K562 (cell line): ENCODE results near the gene AGPAT3. TPM values are rescaled to one million over a fixed set of nuclear protein-coding genes. Genes with fewer than 3 reads are reported as not detected.

ENCODE experiments used
- ATAC-seq: fragments of 200-7000 bp; cut with Tn5 transposase; 3 replicates; pipeline ENCODE4 v1.9.1; 2020; ENCODE audit warnings: moderate library complexity
- BruUV-seq: library from RNA; stranded (reverse); fragments of 400-500 nt; replicated peaks from 2 replicates; lab custom pipeline; 2021; lab: Mats Ljungman, UMichigan
- CTCF ChIA-PET: fragments of 300-600 bp; formaldehyde crosslinking; extraction: SDS; loops from one replicate; lab custom pipeline; 2021; ENCODE audit warnings: low intra/inter-chr PET ratio; lab: Yijun Ruan, JAX
- POLR2A ChIA-PET: fragments of 300-600, 350-650 bp; sonication (Branson Sonifier 250); formaldehyde crosslinking; extraction: SDS; loops from one replicate; lab custom pipeline; 2021; ENCODE audit warnings: antibody characterized with exemption, inconsistent platforms; lab: Yijun Ruan, JAX
- DNase-seq, 4 experiments: peaks; one replicate each; pipeline versions ENCODE4 v3.0.0 to v3.0.0-alpha.2; 2011 to 2018; ENCODE audit warnings: low spot score in 3 of 4, mixed read lengths in 3 of 4; ENCODE audit errors: extremely low read depth in 1 of 4
- FAIRE-seq: peaks from 2 replicates; lab custom pipeline; 2011; peaks lifted over from hg19 to GRCh38; lab: Jason Lieb, UNC
- H2AFZ ChIP-seq: 2 replicates; pipeline ENCODE4 v1.6.0; 2011; ENCODE audit warnings: low read depth, low read length, control low read depth, inconsistent platforms
- H3K27ac ChIP-seq: fragments of 200-600 bp; 3 replicates; pipeline ENCODE4 v1.8.0; 2011; ENCODE audit warnings: low read depth, mild to moderate bottlenecking, control low read depth, inconsistent platforms, low read length, moderate library complexity, mixed read lengths; ENCODE audit errors: extremely low read depth
- H3K27me3 ChIP-seq, 2 experiments: fragments of 300-600 bp in 1 of 2; 2 replicates in 1 of 2; 3 replicates in 1 of 2; pipeline versions ENCODE4 v1.6.0 to v1.8.0; 2011; ENCODE audit warnings: inconsistent platforms in 2 of 2, low read length in 2 of 2, mild to moderate bottlenecking in 1 of 2, mixed read lengths in 1 of 2, moderate library complexity in 1 of 2; ENCODE audit not compliant: control insufficient read depth in 2 of 2, insufficient read depth in 2 of 2
- H3K36me3 ChIP-seq: fragments of 300-600 bp; 3 replicates; pipeline ENCODE4 v1.8.0; 2011; ENCODE audit warnings: mild to moderate bottlenecking, low read length, inconsistent platforms; ENCODE audit not compliant: control insufficient read depth, insufficient read depth
- H3K4me1 ChIP-seq, 2 experiments: fragments of 200-600 bp in 1 of 2; replicated peaks in 1 of 2; 2 replicates in 1 of 2; 3 replicates in 1 of 2; pipeline versions ENCODE4 v1.5.1 to v1.8.0; 2011; ENCODE audit warnings: inconsistent platforms in 2 of 2, low read length in 2 of 2, mild to moderate bottlenecking in 1 of 2, mixed read lengths in 1 of 2, moderate library complexity in 1 of 2; ENCODE audit not compliant: control insufficient read depth in 2 of 2, insufficient read depth in 2 of 2
- H3K4me2 ChIP-seq: 2 replicates; pipeline ENCODE4 v1.6.1; 2011; ENCODE audit warnings: low read length, control low read depth, inconsistent platforms, mixed read lengths; ENCODE audit not compliant: insufficient read depth
- H3K4me3 ChIP-seq: fragments of 200-600 bp; sonication (generic), shearing (Covaris generic); 2 replicates; pipeline ENCODE4 v1.5.1; 2016; ENCODE audit warnings: control low read depth, inconsistent platforms
- H3K79me2 ChIP-seq: fragments of 200-600 bp; 3 replicates; pipeline ENCODE4 v1.8.0; 2011; ENCODE audit warnings: low read length, inconsistent platforms; ENCODE audit not compliant: control insufficient read depth, insufficient read depth
- H3K9ac ChIP-seq, 2 experiments: 2 replicates each; pipeline versions ENCODE4 v1.6.0 to v1.6.1; 2011; ENCODE audit warnings: low read depth in 2 of 2, low read length in 2 of 2, control low read depth in 1 of 2, inconsistent platforms in 1 of 2, mild to moderate bottlenecking in 1 of 2, mixed read lengths in 1 of 2; ENCODE audit not compliant: insufficient read depth in 1 of 2
- H3K9me1 ChIP-seq: one replicate; pipeline ENCODE4 v1.6.0; 2011; ENCODE audit warnings: inconsistent platforms, mild to moderate bottlenecking, low read length, moderate library complexity; ENCODE audit not compliant: control insufficient read depth, insufficient read depth
- H3K9me3 ChIP-seq: replicated peaks from 2 replicates; pipeline ENCODE4 v1.5.1; 2011; ENCODE audit warnings: low read depth, low read length, inconsistent platforms; ENCODE audit not compliant: control insufficient read depth, insufficient read depth
- H4K20me1 ChIP-seq: replicated peaks from 2 replicates; pipeline ENCODE4 v1.6.1; 2011; ENCODE audit warnings: low read length, inconsistent platforms, mixed read lengths; ENCODE audit not compliant: control insufficient read depth, insufficient read depth
- FOXK1 ChIP-seq: sonication (generic); formaldehyde crosslinking; IDR thresholded peaks from 2 replicates; pipeline ENCODE4 v1.8.0; 2022; ENCODE audit warnings: missing genetic modification reagents, mild to moderate bottlenecking, borderline replicate concordance
- WGBS: fragments of 100-300 bp; shearing (Covaris generic); methylation state at CpG from one replicate; pipeline ENCODE4 v1.1.6; 2016; ENCODE audit warnings: low coverage, mixed read lengths; ENCODE audit not compliant: insufficient coverage; ENCODE audit errors: missing lambda C conversion rate; 5-methylcytosine and 5-hydroxymethylcytosine counted together
- in situ Hi-C: fragments of 300-500 bp; cut with MboI; formaldehyde crosslinking; loops from 4 replicates; pipeline ENCODE4 v1.15.0; 2018; ENCODE audit warnings: inconsistent platforms, mixed read lengths
- intact Hi-C: fragments of 100-400 bp; cut with micrococcal nuclease; formaldehyde crosslinking; loops from 2 replicates; pipeline ENCODE4 v1.14.2; 2022
- polyA plus RNA-seq, 8 experiments: library from polyadenylated mRNA; depleted of rRNA in 4 of 8; stranded (reverse) in 5 of 8; unstranded in 3 of 8; fragments of >200 nt; fragmentation: Nextera tagmentation in 2 of 8; fragmentation: Illumina TruSeq in 1 of 8; extraction: Ambion mirVana in 2 of 8; extraction: Trizol in 1 of 8; gene quantifications; 2 replicates each; pipeline versions ENCODE4 v1.2.1 to v1.2.3, GENCODE V29; 2011 to 2014; ENCODE audit warnings: inconsistent platforms in 1 of 8, missing spikeins in 1 of 8
- total RNA-seq, 7 experiments: library from RNA; depleted of rRNA in 6 of 7; stranded (reverse); fragments of >200 nt in 6 of 7; fragmentation: Illumina TruSeq in 2 of 7; extraction: Trizol in 2 of 7; gene quantifications; 2 replicates each; pipeline versions ENCODE4 v1.2.1 to v1.2.3, GENCODE V29; 2011 to 2021; ENCODE audit warnings: low replicate concordance in 1 of 7
- TF ChIP-seq, protein P1 (sequence below): sonication (generic); formaldehyde crosslinking; IDR thresholded peaks from 2 replicates; pipeline ENCODE4 v1.8.1; 2023; ENCODE audit warnings: mild to moderate bottlenecking, missing genetic modification reagents

Gene AGPAT3
- total and polyA plus RNA-seq, 9 of the 15 experiments (the other 6 are each of a cell fraction or from before 2014, with no cell fraction given), result 1.5 to 88.4 (median 35.7) TPM

DNA sequence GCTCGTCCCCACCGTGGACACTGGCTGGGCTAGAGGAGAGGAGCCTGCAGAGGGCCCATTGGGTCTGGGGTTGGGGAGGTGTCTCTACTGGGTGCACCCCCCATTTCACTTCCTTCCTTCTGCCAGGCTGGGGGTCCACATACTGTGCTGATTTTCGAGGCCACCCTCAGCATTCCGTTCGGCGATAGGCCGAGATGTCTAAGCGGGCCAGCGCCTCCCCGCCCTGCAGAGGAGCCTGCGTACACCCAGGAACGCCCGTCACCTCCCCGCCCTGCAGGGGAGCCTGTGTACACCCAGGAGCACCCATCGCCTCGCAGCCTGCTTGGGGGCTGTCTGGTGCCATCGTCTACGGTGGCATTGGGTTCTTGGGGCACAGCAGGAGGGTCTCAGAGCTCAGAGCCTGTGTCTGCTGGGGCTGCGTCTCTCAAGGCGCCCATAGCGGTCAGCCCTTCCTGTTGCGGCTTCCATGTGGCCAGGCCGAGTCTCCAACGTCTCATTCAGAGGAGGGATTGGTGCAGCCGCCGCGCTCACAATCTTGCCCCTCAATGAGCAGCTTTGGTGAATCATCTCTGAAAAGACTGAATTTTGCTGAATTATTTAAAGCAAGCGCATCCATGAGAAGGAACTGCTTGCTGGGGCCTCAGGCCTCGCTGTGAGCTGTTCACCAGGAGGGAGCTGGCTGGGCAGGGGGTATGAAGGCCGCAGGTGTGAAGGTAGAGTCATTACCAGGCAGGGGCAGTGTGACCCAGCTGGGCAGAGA lies 30.7 kb upstream of the AGPAT3 start:
- Histone ChIP-seq H3K4me2 (no peak overlapping the region), H3K9ac (peak overlapping the region in 1 of 2 experiments; percentile 61; a peak in 1 of 4 replicates), H3K27ac (no peak overlapping the region), H3K9me1 (no peaks in the 10 kb centered on the region), H4K20me1 (no peaks in the 10 kb centered on the region), H3K79me2 (no peaks in the 10 kb centered on the region), H3K4me3 (no peak overlapping the region), H2AFZ (no peak overlapping the region), H3K27me3 (no peaks in the 10 kb centered on the region), H3K36me3 (no peaks in the 10 kb centered on the region), H3K4me1 (peaks cover 10 to 43% of the 10 kb centered on the region in 2 experiments), H3K9me3 (no peaks in the 10 kb centered on the region)
- in situ Hi-C loops, result no loop called here
- DNase-seq (peak in 1 of 4 experiments; percentile 6), FAIRE-seq (no peak), ATAC-seq (no peak)
- BruUV-seq, result no TSS peak
- 64% methylated on average over 27 of the region's 30 CpGs for WGBS
- intact Hi-C loops, result no loop called here
- no peak for TF ChIP-seq FOXK1
- TF ChIP-seq, protein P1, sequence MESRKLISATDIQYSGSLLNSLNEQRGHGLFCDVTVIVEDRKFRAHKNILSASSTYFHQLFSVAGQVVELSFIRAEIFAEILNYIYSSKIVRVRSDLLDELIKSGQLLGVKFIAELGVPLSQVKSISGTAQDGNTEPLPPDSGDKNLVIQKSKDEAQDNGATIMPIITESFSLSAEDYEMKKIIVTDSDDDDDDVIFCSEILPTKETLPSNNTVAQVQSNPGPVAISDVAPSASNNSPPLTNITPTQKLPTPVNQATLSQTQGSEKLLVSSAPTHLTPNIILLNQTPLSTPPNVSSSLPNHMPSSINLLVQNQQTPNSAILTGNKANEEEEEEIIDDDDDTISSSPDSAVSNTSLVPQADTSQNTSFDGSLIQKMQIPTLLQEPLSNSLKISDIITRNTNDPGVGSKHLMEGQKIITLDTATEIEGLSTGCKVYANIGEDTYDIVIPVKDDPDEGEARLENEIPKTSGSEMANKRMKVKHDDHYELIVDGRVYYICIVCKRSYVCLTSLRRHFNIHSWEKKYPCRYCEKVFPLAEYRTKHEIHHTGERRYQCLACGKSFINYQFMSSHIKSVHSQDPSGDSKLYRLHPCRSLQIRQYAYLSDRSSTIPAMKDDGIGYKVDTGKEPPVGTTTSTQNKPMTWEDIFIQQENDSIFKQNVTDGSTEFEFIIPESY (CRISPR knock-in tag), result peak; percentile 58
- POLR2A ChIA-PET, result interaction anchor here (0.8 to 2.1 kb wide), 5 partner anchors 8 to 139 kb away, joined by 3 to 7 read pairs (median 3); no protein-coding TSS in a partner anchor
- CTCF ChIA-PET, result no interaction called here
